ENCODE data around the gene LRP1B.

LRP1B gene

DNA sequence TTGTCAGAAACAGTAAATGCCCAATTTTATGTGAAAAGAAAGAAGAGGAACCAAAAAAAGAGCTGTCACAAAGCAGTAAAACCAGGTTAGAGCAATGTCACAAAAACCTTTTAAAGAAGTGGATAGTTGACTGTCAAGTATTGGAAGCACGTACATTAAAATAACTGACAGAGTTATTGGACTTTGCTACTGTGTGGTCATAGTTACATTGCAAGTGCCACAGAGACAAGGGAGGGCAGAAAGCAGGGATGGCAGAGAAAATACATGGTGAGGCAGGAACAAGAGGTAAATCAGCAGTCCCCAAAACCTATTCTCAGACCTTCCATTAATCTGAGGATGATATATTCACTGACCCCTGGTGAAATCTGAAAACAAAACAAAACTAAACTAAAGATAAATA is 116.3 kb downstream of the LRP1B start:
- H3K27ac ChIP-seq (ENCODE audit: low read depth, low read length) = no peak overlapping the region
- no peak overlapping the region for H3K9ac ChIP-seq (ENCODE audit: low read depth, low read length)
- H3K27me3 ChIP-seq (ENCODE audit: insufficient read depth, low read length) = no peaks in the 10 kb centered on the region
- no peaks in the 10 kb centered on the region for H3K9me3 ChIP-seq (ENCODE audit: insufficient read depth, low read depth, low read length)
- no peaks in the 10 kb centered on the region for H3K36me3 ChIP-seq (ENCODE audit: insufficient read depth, low read length)
- 97% methylated on average over 1 of the region's 1 CpG for WGBS
- H3K4me1 ChIP-seq (ENCODE audit: insufficient read depth, low read length) = no peaks in the 10 kb centered on the region
- no peak overlapping the region for H3K4me3 ChIP-seq (ENCODE audit: low read length)

DNA sequence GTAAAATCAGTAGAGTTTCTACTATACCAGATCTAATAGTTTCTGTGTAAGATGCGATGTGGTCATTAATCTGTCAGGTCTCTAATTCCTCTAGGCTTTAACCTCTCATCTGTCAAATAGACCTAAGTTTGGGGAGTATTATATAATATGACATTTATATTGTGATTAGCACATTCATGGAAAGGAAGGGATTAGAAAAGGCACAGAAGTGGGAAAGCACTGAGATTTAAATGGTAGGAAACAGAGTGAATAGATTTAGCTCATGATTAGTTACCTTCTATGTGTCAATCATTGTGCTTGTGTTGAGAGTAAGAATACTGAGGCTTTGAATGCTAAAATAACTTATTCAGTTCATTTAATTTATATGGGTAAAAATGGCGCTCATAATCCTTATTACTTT is 118.0 kb downstream of the LRP1B start:
- H3K9ac ChIP-seq (ENCODE audit: low read depth, low read length) = no peak overlapping the region
- H3K27ac ChIP-seq (ENCODE audit: low read depth, low read length) = no peak overlapping the region
- no peaks in the 10 kb centered on the region for H3K36me3 ChIP-seq (ENCODE audit: insufficient read depth, low read length)
- H3K9me3 ChIP-seq (ENCODE audit: insufficient read depth, low read depth, low read length) = no peaks in the 10 kb centered on the region
- no peaks in the 10 kb centered on the region for H3K4me1 ChIP-seq (ENCODE audit: insufficient read depth, low read length)
- no peak overlapping the region for H3K4me3 ChIP-seq (ENCODE audit: low read length)
- no peaks in the 10 kb centered on the region for H3K27me3 ChIP-seq (ENCODE audit: insufficient read depth, low read length)
- no CpG with 5 or more reads among the region's 2 CpGs for WGBS

GRCh38 chr2:142010477-142011270 is 120.1 kb downstream of the LRP1B start:
- H3K27me3 ChIP-seq (ENCODE audit: insufficient read depth, low read length) = no peaks in the 10 kb centered on the region
- H3K4me3 ChIP-seq (ENCODE audit: low read length) = no peak overlapping the region
- H3K27ac ChIP-seq (ENCODE audit: low read depth, low read length) = no peak overlapping the region
- no peaks in the 10 kb centered on the region for H3K36me3 ChIP-seq (ENCODE audit: insufficient read depth, low read length)
- no peak overlapping the region for H3K9ac ChIP-seq (ENCODE audit: low read depth, low read length)
- H3K9me3 ChIP-seq (ENCODE audit: insufficient read depth, low read depth, low read length) = no peaks in the 10 kb centered on the region
- no peaks in the 10 kb centered on the region for H3K4me1 ChIP-seq (ENCODE audit: insufficient read depth, low read length)
- WGBS = 89% methylated on average over 9 of the region's 11 CpGs

DNA sequence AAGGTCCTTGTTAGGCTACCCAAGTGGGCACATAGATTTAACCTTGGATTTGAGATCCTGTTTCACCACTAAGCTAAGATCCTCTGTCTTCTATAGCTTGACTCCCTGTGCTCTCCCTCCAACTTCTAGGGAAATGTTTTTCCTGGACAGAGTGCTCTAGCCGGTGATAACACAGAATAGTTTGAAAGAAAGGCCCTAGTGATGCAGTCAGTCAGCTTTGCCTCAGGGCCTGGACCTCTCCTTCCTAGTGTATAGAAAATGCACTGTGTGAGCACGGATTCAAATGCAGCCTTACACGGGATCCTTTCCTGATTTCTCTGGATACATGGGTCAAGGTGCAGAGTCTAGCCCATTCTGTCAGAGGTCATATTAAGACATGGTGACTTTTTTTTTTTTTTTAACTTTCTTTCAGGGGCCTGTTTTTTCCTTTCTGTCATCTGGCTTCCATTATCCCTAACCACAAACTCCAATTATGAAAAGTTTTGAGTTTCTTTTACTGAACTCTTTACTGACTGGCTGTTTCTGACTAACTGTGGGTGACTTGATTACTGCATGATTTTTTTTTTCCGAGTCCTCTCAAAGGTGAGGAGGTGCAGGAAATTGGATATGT is 122.6 kb downstream of the LRP1B start:
- WGBS = 94% methylated on average over 4 of the region's 4 CpGs
- Histone ChIP-seq H3K27me3 (ENCODE audit: insufficient read depth, low read length) (no peaks in the 10 kb centered on the region), H3K27ac (ENCODE audit: low read depth, low read length) (no peak overlapping the region), H3K4me3 (ENCODE audit: low read length) (no peak overlapping the region), H3K9ac (ENCODE audit: low read depth, low read length) (no peak overlapping the region), H3K36me3 (ENCODE audit: insufficient read depth, low read length) (no peaks in the 10 kb centered on the region), H3K4me1 (ENCODE audit: insufficient read depth, low read length) (no peaks in the 10 kb centered on the region), H3K9me3 (ENCODE audit: insufficient read depth, low read depth, low read length) (no peaks in the 10 kb centered on the region)

DNA sequence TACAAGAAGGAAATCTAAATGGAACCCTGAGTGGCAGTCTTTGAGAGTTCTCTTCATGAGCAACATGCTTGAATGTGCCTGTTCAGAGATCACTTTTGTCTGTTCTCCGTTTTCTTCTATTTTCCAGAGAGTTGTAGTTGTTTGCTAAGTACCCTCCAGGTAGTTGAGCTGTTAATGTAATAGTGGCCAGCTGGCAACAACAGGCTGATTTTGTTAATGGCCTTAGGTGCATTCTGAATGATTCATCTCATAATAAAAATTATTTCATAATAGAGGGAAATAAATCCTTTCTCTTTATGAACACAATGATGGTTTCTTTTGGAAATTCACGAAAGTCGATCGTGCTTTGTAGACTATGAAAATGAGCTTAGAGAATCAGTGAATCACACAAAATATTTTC is 136.8 kb downstream of the LRP1B start:
- H3K36me3 ChIP-seq (ENCODE audit: insufficient read depth, low read length) = no peaks in the 10 kb centered on the region
- 93% methylated on average over 1 of the region's 4 CpGs for WGBS
- no peak overlapping the region for H3K4me3 ChIP-seq (ENCODE audit: low read length)
- H3K27me3 ChIP-seq (ENCODE audit: insufficient read depth, low read length) = no peaks in the 10 kb centered on the region
- H3K4me1 ChIP-seq (ENCODE audit: insufficient read depth, low read length) = no peaks in the 10 kb centered on the region
- H3K9me3 ChIP-seq (ENCODE audit: insufficient read depth, low read depth, low read length) = no peaks in the 10 kb centered on the region
- H3K9ac ChIP-seq (ENCODE audit: low read depth, low read length) = no peak overlapping the region
- H3K27ac ChIP-seq (ENCODE audit: low read depth, low read length) = no peak overlapping the region

- H3K9me3 ChIP-seq (ENCODE audit: insufficient read depth, low read depth, low read length) = no peaks in the 10 kb centered on the region
- H3K27me3 ChIP-seq (ENCODE audit: insufficient read depth, low read length) = no peaks in the 10 kb centered on the region
- no peak overlapping the region for H3K27ac ChIP-seq (ENCODE audit: low read depth, low read length)
- H3K9ac ChIP-seq (ENCODE audit: low read depth, low read length) = no peak overlapping the region
- H3K4me3 ChIP-seq (ENCODE audit: low read length) = no peak overlapping the region
- no peaks in the 10 kb centered on the region for H3K4me1 ChIP-seq (ENCODE audit: insufficient read depth, low read length)
- H3K36me3 ChIP-seq (ENCODE audit: insufficient read depth, low read length) = no peaks in the 10 kb centered on the region
- WGBS = 88% methylated on average over 1 of the region's 1 CpG
Measured at GRCh38 chr2:141992695-141993094, 138.1 kb downstream of the LRP1B start.

DNA sequence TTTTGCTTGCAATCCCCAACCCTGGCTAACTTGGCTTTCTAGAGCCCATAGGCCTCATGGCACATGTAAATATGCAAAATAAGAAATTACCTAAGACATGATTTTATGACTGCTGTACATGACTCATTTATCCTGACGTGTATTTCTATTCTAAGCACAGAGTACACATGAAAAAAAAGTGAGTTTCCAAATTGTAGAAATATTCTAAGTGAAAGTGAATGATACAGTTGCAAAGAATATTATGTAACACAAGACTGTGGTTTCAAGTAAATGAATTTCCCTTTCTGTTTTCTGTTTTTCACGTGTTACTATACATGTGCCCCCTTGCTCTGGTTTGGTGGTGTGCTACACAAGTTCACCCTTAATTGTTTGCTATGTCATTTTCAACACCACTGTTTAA is 162.4 kb downstream of the LRP1B start:
- Histone ChIP-seq H3K9me3 (ENCODE audit: insufficient read depth, low read depth, low read length) (no peaks in the 10 kb centered on the region), H3K27me3 (ENCODE audit: insufficient read depth, low read length) (no peaks in the 10 kb centered on the region), H3K27ac (ENCODE audit: low read depth, low read length) (no peak overlapping the region), H3K36me3 (ENCODE audit: insufficient read depth, low read length) (no peaks in the 10 kb centered on the region), H3K9ac (ENCODE audit: low read depth, low read length) (no peak overlapping the region), H3K4me1 (ENCODE audit: insufficient read depth, low read length) (no peaks in the 10 kb centered on the region), H3K4me3 (ENCODE audit: low read length) (no peak overlapping the region)
- 96% methylated on average over 2 of the region's 2 CpGs for WGBS

DNA sequence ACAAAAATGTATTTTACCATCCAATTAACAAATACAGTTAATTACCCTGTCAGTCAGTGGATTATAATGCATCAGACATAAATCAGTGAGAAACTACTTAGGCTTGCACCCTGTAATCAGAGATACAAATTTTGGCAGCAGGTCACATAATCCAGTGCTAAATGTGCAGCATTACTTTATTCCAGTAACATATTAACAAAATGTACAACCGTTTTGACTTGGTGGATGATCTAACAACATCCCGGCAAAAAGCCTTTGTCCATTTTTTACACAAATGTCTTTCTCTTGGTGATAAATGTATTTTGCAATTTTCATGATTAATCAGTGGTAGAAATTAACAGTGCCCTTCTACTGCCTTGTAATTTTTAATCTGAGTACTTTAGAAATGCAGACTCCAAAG is 162.8 kb downstream of the LRP1B start:
- no peaks in the 10 kb centered on the region for H3K36me3 ChIP-seq (ENCODE audit: insufficient read depth, low read length)
- H3K4me1 ChIP-seq (ENCODE audit: insufficient read depth, low read length) = no peaks in the 10 kb centered on the region
- no peak overlapping the region for H3K9ac ChIP-seq (ENCODE audit: low read depth, low read length)
- no peak overlapping the region for H3K27ac ChIP-seq (ENCODE audit: low read depth, low read length)
- H3K27me3 ChIP-seq (ENCODE audit: insufficient read depth, low read length) = no peaks in the 10 kb centered on the region
- no peaks in the 10 kb centered on the region for H3K9me3 ChIP-seq (ENCODE audit: insufficient read depth, low read depth, low read length)
- 95% methylated on average over 2 of the region's 2 CpGs for WGBS
- H3K4me3 ChIP-seq (ENCODE audit: low read length) = no peak overlapping the region

DNA sequence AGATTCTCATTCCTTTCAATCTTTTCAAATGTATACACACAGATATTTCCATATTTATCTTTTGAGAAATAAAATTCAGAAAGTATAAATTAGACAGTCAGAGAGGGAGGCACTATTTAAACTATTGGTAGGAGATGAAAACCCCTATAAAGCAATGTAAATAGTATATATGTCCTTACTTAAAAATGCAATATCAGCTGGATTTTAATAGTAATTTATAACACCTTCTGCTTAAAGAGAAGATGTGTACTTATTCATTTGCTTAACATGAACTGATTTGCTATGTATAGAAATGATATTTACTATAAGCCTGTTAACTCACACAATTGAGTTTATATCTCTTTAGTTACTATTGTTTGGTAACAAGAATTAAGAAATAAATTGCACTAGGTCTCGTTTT is 163.3 kb downstream of the LRP1B start:
- Histone ChIP-seq H3K4me1 (ENCODE audit: insufficient read depth, low read length) (no peaks in the 10 kb centered on the region), H3K4me3 (ENCODE audit: low read length) (no peak overlapping the region), H3K27me3 (ENCODE audit: insufficient read depth, low read length) (no peaks in the 10 kb centered on the region), H3K27ac (ENCODE audit: low read depth, low read length) (no peak overlapping the region), H3K36me3 (ENCODE audit: insufficient read depth, low read length) (no peaks in the 10 kb centered on the region), H3K9ac (ENCODE audit: low read depth, low read length) (no peak overlapping the region), H3K9me3 (ENCODE audit: insufficient read depth, low read depth, low read length) (no peaks in the 10 kb centered on the region)
- WGBS = no CpG with 5 or more reads among the region's 1 CpG

DNA sequence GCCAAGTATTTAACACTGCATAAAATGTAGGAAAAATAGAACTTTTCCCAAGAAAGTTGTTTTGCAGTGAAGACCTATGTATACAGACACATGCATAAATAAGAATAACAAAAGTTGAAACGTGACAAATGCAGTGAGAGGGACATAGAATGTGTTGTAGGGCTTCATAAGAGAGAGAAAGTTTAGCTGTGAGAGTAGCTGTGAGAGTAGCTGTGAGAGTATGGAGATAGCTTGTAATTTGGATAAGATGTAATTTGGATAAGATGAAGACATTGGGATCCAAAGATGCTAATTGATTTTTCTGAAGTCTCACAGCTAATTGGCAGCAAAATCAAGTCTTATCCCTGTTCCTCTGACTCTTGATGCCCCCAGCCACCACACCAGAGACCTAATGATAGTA is 170.9 kb downstream of the LRP1B start:
- H3K4me1 ChIP-seq (ENCODE audit: insufficient read depth, low read length) = no peaks in the 10 kb centered on the region; the same call in 1 of the 2 replicates
- 33% methylated on average over 1 of the region's 1 CpG for WGBS
- no peaks in the 10 kb centered on the region for H3K9me3 ChIP-seq (ENCODE audit: insufficient read depth, low read depth, low read length)
- no peak overlapping the region for H3K9ac ChIP-seq (ENCODE audit: low read depth, low read length)
- H3K27ac ChIP-seq (ENCODE audit: low read depth, low read length) = no peak overlapping the region
- H3K27me3 ChIP-seq (ENCODE audit: insufficient read depth, low read length) = no peaks in the 10 kb centered on the region
- no peak overlapping the region for H3K4me3 ChIP-seq (ENCODE audit: low read length)
- H3K36me3 ChIP-seq (ENCODE audit: insufficient read depth, low read length) = no peaks in the 10 kb centered on the region

- Histone ChIP-seq H3K27me3 (ENCODE audit: insufficient read depth, low read length) (no peaks in the 10 kb centered on the region), H3K4me1 (ENCODE audit: insufficient read depth, low read length) (no peaks in the 10 kb centered on the region; the same call in 1 of the 2 replicates), H3K9ac (ENCODE audit: low read depth, low read length) (no peak overlapping the region), H3K9me3 (ENCODE audit: insufficient read depth, low read depth, low read length) (no peaks in the 10 kb centered on the region), H3K4me3 (ENCODE audit: low read length) (no peak overlapping the region), H3K36me3 (ENCODE audit: insufficient read depth, low read length) (no peaks in the 10 kb centered on the region), H3K27ac (ENCODE audit: low read depth, low read length) (no peak overlapping the region)
Measured at GRCh38 chr2:141959016-141959415, 171.8 kb downstream of the LRP1B start.

Measured in HUES64 (cell line).